GM18909 (cell line): ENCODE measurements around the gene NPAS3.

ENCODE experiments used
- ATAC-seq: cut with Tn5 transposase; IDR thresholded peaks from one replicate; pipeline ENCODE4 v1.9.1; 2021; ENCODE audit warnings: mild to moderate bottlenecking; ENCODE audit not compliant: unreplicated experiment, poor library complexity

NPAS3 gene

GRCh38 chr14:32996343-32996742 lies 57.7 kb downstream of the NPAS3 start:
- no peak for ATAC-seq

DNA sequence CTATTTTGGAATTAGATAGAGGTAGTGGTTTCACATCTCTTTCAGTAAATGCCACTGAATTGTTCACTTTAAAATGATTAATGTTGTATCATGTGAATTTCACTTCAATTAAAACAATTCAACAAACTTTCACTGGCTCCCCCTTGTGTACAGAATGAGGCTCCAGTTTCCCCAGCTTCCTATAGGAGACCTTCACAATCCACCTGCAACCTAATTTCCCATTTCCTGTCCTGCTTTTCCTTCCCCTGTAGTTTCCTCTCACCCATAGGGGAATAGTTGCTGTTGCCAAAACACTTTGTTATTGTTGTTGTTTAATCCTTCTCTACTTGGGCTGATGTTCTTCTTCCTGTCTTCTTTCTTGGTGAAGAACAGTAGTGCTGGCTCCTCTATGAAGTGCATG lies 59.8 kb downstream of the NPAS3 start:
- ATAC-seq, result no peak

- no peak for ATAC-seq
Observed at GRCh38 chr14:33009673-33010072, 71.0 kb downstream of the NPAS3 start.

GRCh38 chr14:33010495-33010894 lies 71.8 kb downstream of the NPAS3 start:
- no peak for ATAC-seq

GRCh38 chr14:33014710-33015109 lies 76.0 kb downstream of the NPAS3 start:
- no peak for ATAC-seq

DNA sequence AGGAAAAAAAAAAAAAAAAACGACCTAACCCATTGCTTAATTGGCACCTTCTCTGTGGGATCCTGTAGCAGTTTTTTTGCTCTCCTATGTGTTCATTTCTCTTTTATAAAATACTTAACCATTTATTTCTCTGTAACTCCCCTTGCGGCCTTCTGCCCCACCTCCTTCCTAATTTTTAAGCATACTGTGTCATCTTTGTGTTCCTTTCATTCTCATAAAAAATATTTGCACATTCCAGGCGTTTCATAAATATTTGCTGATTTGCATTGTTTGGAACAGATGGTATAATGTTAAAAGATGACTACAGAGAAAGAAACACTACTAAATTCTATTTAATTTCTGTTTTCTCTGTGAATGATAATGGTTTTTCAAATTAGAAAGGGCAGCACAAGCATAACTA lies 77.9 kb downstream of the NPAS3 start:
- ATAC-seq, result no peak

- no peak for ATAC-seq
Observed at GRCh38 chr14:33017016-33017415, 78.3 kb downstream of the NPAS3 start.

DNA sequence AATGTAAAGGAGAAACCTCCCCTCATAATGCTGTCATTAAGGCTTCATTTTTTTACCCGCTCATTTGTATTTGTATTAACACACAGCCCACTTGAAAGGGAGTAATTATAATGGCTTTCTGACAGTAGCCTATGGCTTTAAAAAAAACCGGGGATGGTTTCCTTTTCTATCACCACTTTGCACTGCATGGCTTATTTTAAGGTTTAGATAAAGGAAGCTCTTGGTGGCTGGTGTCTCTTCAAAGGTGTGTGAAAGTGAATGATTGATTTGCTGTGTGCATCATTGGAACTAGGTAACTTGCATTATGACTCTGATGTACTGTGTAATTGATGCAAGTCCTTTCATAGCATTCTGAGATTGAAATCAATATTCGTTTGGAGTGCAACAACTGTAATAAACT lies 80.7 kb downstream of the NPAS3 start:
- no peak for ATAC-seq

GRCh38 chr14:33026850-33027430 lies 88.3 kb downstream of the NPAS3 start:
- no peak for ATAC-seq

DNA sequence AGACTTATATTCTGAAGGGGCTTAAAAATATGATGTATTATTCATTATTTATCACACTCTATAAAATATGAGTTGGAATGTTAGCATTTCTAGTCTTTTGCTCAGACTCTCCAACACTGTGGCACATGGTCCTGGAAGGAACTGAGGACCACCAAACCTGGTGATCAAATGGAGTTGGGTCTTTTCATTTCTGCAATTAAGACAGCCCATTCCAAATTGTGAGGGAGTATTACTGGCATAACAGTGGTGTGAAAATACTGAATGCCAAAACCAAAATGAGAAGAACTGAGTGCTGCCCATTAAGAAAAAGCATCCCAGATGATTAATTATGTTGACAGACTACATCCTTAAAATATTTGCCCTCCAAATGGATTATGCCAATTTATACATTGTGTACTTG lies 90.8 kb downstream of the NPAS3 start:
- no peak for ATAC-seq

GRCh38 chr14:33030386-33030785 lies 91.7 kb downstream of the NPAS3 start:
- ATAC-seq, result no peak

DNA sequence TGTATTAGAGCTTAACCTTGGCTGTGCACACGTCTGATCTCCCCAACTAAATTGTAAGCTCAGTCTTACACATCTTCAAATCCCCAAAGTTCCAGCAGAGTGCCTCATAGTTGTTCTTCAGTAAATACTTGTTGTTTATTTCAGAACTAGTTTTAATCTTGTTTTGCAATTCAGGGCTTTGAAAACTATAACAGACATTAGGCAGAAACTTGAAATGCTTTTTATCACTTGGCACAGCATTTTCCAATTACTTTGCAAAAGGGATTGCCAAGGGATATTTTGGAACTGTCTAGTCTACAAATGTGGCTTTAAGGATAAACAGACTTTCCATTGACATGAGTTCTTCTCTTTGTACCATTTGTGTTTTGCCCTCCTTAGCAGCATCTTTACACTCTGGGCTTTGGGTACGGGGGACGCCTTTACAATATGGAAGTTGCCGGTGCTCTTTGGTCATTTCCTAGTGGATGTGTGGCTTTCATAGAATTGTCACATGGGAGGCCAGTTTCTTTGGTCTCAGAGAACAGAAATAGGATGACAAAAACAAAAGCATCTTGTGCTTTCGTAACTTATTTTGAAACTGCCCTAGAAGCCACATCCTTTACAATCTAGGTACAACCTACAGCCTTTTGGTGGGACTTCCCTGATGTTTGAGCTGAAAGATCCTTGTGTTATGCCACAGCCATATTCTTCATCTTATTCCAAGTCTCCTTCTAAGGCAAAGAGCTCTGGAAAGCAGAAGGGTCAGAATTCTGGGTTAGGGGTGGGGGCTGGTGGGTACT lies 96.9 kb downstream of the NPAS3 start:
- ATAC-seq, result no peak

DNA sequence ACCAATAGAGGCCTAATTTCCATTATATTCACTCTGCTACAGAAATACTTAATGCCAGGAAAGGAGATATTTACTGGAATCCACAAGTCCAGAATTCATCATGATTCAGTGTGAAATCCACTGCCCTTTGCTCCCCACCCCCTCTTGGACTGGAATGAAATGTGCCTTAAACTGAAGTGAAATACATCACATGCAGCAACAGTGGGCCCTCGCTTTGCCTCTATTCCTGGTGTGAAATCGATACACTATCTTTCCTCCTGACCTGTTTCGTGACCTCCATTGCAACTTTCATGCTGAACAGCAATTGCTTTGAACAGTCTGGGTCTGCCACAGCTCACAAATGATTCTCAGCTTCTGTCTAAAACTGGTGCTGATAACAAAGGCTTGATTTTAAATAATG lies 100.6 kb downstream of the NPAS3 start:
- no peak for ATAC-seq

GRCh38 chr14:33040372-33041140 lies 101.9 kb downstream of the NPAS3 start:
- ATAC-seq, result no peak

DNA sequence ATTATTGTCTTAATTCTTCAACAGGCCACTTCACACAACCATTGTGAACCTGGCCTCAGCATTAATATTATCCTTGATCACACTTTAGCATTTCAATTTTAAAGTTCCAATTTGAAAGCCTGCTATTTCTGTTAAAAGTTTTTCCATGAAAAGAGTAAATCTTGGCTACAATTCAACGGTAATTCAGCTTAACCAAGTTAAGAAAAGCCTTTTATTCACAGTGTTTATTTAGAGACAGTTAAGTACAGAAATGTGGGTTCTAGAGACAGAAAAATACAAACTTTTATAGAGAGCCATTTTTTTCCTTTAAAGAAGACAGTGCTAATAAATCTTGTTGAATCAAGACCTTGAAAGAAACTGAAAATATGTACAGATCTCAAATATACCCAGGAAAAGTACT lies 103.9 kb downstream of the NPAS3 start:
- ATAC-seq, result no peak

DNA sequence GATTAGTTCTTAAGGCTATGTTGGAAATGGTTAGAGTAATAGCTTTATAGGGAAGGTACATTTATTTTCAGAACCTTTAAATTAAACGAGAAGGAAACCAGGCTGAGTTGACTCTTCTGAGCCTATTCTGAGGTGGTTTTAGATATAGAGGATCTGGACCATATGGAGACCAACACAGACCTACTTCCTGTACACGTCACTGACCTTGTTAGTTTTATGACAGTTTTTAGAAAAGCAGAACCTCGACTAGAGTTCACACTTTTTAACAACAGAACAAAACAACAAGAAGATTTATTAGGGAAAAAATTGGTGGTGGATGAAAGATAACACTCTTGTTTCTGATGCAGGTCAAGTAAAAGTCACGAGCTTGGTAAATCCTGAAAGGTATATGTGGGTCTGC lies 107.1 kb downstream of the NPAS3 start:
- no peak for ATAC-seq

- no peak for ATAC-seq
Observed at GRCh38 chr14:33052943-33053342, 114.3 kb downstream of the NPAS3 start.

GRCh38 chr14:33056213-33056612 lies 117.5 kb downstream of the NPAS3 start:
- ATAC-seq, result no peak

- ATAC-seq, result no peak
Observed at GRCh38 chr14:33057585-33057984, 118.9 kb downstream of the NPAS3 start.

DNA sequence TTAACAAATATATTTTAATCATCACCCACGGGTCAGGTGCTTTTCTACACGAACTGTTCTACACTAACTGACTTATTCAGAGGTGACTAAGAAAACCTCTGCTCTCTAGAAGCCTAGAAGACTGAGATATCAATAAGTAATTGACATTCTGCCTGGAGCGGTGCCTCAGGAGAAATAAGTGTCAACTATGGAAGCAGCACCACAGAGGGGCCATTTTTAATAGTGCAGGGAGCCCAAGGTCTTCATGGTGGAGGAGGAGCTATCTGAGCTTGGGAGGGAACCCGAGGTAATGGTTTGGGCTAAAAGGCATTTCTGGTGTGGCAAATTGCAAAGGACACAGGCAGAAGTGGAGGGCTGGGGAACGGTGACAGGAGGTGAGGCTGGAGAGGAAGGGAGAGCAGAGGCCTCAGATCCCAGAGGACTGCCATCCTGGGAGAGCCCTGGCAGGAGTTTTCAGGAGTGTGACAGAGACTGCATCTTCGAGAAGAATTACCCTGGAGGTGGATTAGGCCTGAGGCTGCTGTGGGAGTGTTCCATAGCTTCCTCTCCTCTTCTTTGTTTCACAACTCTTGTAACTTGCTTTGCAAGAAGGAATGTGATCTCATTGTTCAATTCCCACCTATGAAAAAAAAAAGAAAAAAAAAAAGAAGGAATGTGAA lies 123.1 kb downstream of the NPAS3 start:
- no peak for ATAC-seq

GRCh38 chr14:33062476-33062875 lies 123.8 kb downstream of the NPAS3 start:
- ATAC-seq, result no peak
